ENCODE data around the gene TKTL1.
"Not testable (repeated sequence)": the region's sequence is repeated elsewhere in the genome, so short reads cannot be mapped to it uniquely, and the experiment has no call there.

DNA sequence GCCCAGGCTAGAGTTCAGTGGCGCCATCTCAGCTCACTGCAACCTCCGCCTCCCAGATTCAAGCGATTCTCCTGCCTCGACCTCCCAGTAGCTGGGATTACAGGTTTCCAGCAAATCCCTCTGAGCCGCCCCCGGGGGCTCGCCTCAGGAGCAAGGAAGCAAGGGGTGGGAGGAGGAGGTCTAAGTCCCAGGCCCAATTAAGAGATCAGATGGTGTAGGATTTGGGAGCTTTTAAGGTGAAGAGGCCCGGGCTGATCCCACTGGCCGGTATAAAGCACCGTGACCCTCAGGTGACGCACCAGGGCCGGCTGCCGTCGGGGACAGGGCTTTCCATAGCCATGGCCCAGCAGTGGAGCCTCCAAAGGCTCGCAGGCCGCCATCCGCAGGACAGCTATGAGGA lies 38.3 kb upstream of the TKTL1 start, which contains the start of gene OPN1MW3:
- TF ChIP-seq, protein P1, sequence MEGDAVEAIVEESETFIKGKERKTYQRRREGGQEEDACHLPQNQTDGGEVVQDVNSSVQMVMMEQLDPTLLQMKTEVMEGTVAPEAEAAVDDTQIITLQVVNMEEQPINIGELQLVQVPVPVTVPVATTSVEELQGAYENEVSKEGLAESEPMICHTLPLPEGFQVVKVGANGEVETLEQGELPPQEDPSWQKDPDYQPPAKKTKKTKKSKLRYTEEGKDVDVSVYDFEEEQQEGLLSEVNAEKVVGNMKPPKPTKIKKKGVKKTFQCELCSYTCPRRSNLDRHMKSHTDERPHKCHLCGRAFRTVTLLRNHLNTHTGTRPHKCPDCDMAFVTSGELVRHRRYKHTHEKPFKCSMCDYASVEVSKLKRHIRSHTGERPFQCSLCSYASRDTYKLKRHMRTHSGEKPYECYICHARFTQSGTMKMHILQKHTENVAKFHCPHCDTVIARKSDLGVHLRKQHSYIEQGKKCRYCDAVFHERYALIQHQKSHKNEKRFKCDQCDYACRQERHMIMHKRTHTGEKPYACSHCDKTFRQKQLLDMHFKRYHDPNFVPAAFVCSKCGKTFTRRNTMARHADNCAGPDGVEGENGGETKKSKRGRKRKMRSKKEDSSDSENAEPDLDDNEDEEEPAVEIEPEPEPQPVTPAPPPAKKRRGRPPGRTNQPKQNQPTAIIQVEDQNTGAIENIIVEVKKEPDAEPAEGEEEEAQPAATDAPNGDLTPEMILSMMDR (IDR thresholded peaks at IDR 0.05) = not testable (repeated sequence)
- TF ChIP-seq POLR2A (IDR thresholded peaks at IDR 0.05) = not testable (repeated sequence)

All from body of pancreas (tissue), 4 donors.